Adrenal gland (tissue), 5 donors: ENCODE measurements around the gene PMPCB.

Source experiments
- CTCF ChIP-seq, 6 experiments: fragments of 450-650 bp in 4 of 6; fragments of 200-600 bp in 2 of 6; sonication (generic) in 1 of 6; IDR thresholded peaks; 1 replicate in 5 of 6; 2 replicates in 1 of 6; pipeline versions ENCODE4 v1.5.1 to v1.8.0; 2016 to 2021; ENCODE audit warnings: antibody characterized with exemption in 6 of 6, mild to moderate bottlenecking in 2 of 6, moderate library complexity in 1 of 6
- POLR2A ChIP-seq, 2 donors: fragments of 450-650 bp; IDR thresholded peaks; one replicate each; pipeline ENCODE4 v1.6.1; 2017; ENCODE audit warnings: antibody characterized with exemption in 2 of 2, mild to moderate bottlenecking in 2 of 2, moderate library complexity in 1 of 2
- donor health status: DM: no; HTN: no; CAD: no.

- TF ChIP-seq POLR2A (IDR thresholded peaks at IDR 0.05) = no peak
- TF ChIP-seq CTCF (IDR thresholded peaks at IDR 0.05) = no peak
These were observed 3.7 kb upstream of the PMPCB start for GRCh38 chr7:103293526-103293925.
